GM21723 (cell line): ENCODE data around the gene THSD7B.
"Not testable (repeated sequence)": the region's sequence is repeated elsewhere in the genome, so short reads cannot be mapped to it uniquely, and the experiment has no call there.

ENCODE experiments used
- ATAC-seq: cut with Tn5 transposase; IDR thresholded peaks from one replicate; pipeline ENCODE4 v1.9.1; 2021; ENCODE audit warnings: mild to moderate bottlenecking, moderate library complexity; ENCODE audit not compliant: unreplicated experiment

Gene THSD7B

DNA sequence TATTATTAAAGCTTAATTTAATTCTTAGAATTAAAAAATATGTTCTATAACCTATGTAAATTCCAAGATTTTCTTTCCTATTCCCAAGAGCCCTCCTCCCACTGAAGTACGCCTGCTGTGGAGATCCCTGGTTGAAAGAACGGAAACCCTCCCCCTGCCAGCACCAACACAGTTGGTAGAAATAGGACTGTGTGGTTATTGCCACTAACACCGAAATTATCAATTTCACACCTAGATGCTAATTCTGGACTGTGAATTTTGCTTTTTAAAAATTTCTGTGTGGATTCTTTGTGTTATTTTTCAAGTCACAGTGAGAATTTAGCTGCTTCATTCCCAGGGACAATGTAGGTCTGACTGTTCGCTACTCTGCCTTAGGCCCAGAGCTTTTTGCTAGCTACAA lies 893.1 kb downstream of the THSD7B start:
- ATAC-seq: no peak

DNA sequence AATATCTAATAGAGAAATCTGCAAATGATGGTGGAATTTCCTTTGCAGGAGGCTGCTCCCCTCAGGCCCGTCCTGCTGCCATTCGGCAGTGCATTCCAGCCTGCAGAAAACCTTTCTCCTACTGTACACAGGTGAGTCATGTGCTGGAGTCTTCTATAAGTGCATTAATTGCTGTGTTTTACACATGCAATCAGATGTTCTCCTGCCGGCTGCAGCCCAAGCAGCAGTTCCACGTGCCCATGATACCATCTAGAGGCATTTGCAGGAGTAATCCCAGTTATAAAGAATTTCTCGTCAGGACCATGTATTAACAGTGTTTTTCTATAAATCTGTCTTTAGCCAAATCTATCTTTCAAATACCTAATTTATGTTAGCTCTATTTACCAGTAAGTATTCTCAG lies 894.3 kb downstream of the THSD7B start:
- ATAC-seq: no peak

DNA sequence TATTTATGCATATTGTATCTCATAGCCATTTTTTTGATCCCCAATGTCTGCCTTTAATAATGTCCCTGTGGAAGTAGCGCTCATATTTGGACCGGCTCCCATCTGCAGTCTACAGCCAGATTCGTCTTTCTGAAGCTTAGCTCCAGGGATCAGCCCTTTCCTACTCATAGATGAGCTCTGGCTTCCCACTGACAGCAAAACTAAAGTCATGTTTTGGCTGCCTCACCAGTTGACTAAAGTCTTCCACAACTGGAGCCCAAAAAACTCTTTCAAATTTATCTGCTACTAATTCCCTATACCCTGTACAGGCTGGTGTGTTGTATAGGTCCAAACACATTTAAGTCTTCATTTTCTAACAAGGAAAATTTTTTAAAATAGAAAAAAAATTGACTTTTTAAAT lies 904.8 kb downstream of the THSD7B start:
- no peak for ATAC-seq

DNA sequence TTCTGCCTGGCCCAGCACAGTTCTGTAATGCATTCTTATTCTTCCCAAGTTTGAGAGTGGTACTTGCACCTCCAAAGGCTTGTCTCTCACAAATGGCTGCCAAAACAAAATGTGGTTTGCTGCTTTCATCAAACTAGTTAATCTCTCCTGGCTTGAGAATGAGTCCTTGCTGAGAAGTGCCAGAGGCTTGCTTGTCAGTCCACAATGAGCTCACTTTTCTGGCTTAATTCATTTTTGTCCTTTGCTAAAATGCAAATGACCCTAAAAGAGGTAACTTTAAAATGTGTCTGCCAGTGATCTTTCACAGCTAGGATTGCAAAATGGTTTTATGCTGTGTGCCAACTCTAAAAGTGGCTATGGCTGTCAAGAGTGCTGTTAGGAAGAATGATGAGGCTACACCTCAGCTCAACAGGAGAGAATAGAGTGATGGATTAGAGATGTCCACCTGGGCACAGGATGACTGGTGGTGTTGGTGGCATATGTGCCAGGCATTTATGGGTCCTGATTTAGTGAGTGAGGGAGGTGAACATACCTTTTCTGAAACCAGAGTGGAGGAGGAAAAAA lies 907.7 kb downstream of the THSD7B start:
- ATAC-seq: no peak

DNA sequence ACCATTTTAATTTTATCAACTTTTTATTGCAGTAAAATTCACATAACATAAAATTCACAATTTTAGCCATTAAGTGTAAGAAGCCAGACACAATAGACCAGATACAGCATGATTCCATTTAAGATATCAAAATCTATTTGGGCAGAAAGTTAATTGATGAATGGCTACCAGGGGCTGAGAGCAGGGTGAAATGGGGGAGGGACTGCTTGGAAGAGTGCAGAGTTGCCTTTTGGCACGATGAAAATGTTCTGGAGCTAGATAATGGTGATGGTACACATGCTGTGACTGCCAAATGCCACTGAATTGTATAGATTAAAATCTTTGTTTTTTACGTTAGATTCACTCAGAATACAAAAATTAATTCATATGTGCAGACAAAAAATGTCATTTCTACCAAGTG lies 909.6 kb downstream of the THSD7B start:
- no peak for ATAC-seq

DNA sequence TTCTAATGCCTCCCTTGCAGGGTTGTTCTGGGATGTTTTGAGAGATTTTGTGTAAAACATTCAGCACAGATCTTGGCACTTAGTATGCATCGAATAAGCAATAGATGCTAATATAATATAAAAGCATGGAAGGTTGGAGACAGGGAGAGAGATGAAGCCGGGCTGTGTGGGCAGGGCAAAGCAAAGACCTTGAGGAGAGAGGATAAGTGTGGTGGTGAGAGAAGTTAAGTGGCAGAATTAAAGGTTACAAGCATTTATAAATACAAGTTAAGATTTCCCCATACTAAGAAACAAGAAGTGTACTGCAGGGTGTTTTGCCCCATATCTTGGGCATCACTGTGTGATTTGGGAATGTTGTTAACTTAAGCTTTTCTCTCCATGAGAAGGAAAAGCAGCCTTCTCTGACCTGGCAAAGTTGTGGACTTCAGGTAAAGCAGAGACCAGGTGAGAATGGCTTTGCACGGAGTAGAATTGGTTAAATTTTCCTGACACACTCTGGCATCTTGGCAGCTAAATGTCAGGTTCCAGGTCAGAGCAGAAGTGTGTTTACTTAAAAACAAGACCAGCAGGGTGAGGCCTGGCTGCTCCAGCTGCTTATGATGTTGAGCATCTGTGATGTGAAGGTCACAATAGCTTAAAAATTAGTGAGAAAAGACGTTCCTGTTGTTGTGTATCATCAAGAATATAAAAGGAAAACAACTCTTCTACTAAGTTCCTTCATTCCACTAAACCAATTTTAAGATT lies 910.4 kb downstream of the THSD7B start:
- no peak for ATAC-seq

DNA sequence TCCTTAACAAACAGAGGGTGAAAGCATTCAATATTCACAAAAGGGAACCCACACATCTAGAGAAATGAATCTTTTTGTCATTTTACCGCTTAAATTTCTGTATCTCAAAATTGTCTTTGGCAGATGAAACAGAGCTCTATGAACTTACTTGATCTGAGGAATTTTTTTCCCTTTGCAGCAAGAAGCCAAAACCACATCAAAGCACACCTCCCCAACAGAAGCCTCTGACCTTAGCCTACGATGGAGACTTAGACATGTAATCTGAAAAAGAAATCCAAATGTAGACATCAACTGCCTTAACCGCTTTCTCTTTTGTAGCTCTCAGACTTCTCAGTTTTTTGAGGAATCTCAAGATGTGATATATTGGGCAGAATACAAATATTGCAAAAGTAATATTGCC lies 911.0 kb downstream of the THSD7B start:
- no peak for ATAC-seq

DNA sequence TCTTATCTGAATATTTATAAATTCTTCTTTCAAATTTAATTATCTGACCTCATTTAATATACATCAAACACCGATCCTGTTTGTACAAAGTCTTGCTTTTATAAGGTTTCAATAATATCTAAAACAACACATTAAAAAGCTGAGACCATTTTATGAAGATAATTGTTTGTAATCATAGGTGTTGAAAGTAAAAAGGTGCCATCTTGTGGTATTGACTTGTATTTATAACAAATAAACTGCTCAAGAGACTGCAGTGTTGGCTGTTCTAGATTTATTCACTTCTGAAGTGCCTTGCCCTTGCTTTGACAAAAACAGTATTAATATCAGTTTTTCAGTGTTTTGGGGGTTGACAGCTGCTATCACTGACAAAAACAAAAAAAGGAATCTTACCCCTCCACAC lies 912.1 kb downstream of the THSD7B start:
- no peak for ATAC-seq

DNA sequence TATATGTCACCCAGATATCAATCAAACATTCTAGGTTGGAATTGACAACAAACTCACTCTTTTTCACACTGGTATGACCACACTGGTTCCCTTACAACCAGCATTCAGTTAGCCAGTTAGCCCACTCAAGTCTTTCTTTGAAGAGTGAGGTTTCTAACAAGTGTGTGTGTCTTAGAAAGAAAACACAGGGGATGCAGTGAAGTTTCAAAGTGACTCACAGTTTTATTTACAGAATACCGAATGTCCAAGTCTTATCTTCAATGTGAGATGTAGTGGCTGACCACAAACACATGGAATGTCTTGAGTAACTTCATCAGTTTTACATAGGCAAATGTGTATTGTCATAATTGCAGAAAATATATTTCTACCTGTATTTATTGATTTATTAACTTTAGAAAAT lies 924.2 kb downstream of the THSD7B start:
- ATAC-seq: no peak

DNA sequence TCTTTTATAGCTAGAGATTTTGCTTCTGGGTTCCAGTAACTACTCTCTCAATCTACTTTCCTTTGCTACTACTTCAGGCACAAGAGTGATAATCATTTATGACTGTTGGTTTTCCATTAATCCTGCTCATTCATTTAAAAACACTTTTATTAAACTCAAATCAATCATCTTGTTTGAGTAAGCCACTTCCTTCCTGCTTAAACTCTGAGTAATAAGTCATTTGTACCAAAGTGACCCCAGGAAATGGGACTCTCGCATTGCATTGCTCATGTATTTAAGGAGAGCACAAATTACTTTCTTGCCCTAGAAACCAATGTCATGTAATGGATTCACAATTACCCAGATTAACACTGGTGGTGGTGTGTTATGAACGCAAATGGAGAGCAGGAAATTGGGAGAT lies 928.2 kb downstream of the THSD7B start:
- ATAC-seq: no peak

DNA sequence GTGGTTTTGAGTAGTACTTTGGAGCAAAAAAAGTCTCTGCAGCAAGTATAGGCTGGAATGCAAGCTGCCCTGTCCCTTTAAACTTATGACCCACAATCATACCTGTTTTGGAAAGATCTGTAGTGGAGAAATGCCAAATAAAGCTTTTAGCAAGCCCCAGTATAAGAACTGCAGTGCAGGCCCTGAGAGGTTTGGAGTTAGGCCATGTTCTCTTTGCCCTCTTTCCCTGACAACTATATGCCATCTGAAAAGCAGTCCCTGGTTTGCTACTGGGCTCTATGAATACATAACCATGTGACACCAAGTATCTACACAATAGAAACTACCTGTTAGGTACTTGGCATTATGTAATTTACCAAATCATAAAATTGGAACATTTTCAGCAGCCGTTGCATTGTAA lies 931.6 kb downstream of the THSD7B start:
- ATAC-seq: no peak

DNA sequence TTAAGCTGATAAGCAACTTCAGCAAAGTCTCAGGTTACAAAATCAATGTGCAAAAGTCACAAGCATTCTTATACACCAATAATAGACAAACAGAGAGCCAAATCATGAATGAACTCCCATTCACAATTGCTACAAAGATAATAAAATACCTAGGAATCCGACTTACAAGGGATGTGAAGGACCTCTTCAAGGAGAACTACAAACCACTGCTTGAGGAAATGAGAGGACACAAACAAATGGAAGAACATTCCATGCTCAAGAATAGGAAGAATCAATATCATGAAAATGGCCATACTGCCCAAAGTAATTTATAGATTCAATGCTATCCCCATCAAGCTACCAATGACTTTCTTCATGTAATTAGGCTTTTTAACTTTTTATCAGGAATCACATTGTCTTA lies 934.9 kb downstream of the THSD7B start:
- ATAC-seq: not testable (repeated sequence)

DNA sequence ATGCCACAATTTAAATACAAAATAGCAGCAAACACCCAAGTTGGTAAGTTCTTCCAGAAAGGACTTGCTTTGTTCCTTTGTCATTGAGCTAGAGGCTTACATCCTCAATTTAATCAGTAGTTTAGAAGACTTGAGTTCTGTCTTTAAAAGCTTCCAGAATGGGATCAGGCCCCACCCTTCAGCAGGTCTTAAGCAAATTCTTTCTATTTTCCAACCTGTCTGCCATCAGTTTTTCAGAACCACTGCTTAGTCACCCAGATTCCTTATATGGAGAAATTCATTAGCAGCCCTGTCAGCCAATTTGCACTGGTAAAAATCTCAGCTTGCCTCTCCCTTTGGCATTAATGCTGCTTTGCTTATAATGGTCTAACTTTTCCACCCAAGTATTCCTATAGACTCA lies 935.3 kb downstream of the THSD7B start:
- no peak for ATAC-seq

DNA sequence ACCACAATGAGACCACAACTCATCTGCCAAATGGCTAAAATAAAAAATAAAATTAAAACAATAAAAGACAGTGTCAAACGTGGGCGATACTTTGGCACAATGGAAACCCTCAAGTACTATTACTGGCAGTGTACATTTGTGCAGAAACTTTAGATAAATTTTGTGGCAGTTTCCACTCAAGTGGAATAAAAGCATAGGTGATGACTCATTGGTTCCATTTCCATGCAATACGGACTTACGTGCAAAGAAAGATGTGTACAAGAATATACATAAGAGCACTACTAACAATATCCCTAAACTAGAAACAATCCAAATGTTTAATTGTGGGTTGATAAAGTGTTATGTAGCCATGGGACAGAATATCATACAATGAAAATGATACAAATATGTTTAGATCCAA lies 940.0 kb downstream of the THSD7B start:
- no peak for ATAC-seq

DNA sequence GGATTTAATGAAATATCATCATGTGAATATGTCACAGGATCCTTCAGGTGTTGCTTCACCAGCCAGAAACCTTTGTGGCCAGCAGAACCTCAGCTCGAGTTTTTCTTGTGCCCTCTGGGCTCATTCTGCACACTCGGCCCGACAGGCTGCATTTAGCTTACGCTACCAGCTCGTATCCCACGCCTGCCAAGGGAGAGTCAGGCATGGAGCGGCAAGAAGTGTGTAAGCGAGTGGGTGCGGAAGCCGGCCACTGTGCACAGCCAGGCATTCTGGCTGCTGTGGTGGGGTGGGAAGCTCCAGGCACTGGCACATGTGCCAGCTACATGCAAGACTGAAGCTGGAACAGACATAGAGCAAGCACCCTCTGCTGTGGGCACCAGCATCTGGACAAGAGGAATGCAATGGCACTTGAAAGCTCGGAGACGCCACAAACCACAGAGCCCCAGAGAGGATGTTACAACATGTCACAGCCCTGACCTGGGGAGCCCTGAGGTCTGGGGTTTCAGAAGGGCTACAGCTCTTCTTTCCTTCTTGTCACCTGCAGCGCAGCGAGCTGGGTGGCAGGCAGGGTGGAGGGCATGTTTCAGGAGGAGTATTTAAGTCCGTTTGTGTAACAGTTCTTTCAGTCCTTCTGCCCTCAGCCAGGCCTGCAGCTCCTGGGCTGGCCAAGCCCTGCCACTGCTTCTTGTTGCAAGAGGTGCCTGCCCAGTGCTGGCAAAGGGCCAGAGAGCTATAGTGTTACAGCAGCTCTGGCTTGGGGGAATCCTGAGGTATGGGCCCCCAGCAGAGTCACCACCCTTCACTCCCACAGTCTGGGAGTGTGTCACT lies 941.7 kb downstream of the THSD7B start:
- no peak for ATAC-seq

DNA sequence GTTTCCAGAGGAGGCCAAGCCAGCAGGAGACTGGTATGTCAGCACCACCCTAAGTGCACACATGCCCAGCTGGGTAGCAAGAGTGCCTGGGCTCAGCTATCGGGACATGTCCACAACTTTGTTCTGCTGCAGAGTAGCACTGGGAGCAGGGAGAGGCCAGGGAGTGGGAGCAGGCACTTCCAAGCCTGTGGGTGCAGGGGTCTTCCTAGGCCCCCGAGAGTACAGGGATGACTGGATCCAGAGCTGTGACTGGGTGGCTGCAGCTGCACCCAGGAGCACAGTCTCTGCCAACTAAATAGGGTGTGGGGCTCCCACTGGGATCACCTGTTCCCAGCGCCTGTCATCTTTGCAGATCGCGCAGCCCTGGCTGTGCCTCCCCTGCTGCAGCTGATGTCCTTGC lies 943.0 kb downstream of the THSD7B start:
- ATAC-seq: no peak

DNA sequence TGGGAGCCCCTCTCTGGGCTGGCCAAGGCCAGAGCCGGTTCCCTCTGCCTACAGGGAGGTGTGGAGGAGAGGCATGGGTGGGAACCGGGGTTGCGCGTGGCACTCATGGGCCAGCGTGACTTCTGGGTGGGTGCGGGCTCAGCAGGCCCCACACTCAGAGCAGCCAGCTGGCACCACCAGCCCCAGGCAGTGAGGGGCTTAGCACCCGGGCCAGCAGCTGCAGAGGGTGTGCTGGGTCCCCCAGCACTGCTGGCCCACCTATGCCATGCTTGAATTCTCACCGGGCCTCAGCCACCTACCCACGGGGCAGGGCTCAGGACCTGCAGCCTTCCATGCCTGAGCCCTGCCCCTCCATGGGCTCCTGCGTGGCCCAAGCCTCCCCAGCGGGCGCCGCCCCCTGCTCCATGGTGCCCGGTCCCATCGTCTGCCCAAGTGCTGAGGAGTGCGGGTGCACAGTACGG lies 950.4 kb downstream of the THSD7B start:
- ATAC-seq: no peak

DNA sequence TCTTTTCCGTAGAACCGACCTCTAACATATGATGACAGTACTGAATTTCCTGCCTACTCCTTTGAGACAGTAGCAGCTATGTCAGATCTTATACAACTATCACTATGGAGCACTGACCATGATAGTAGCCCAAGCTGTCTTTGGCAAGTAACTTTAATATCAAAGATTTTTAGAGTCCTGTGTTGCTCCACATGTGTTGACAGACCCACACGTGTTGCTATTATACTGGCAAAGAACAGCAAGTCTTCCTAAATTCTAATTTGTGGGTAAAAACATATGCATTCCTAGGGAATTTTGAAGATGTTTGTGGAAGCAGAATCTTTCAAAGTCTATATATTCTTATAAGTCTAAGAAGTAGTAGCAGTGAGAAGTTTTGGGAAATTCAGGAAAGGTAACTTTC lies 953.4 kb downstream of the THSD7B start:
- ATAC-seq: no peak

DNA sequence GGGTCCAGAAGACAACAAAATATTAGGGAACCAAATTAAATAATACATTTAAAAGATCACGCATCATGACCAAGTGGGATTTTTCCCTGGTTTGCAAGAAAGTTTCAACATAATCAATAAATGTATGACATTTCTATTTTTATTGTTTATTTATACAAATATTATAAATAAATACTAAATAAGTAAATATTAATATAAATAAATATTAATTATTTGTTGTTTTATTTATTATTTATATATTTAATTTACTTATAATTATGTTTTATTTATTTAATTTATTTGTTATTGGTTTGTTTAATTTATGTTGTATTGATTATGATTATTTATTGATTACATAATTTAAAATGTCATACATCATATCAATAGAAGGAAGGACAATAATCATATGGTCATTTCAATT lies 956.4 kb downstream of the THSD7B start:
- no peak for ATAC-seq

DNA sequence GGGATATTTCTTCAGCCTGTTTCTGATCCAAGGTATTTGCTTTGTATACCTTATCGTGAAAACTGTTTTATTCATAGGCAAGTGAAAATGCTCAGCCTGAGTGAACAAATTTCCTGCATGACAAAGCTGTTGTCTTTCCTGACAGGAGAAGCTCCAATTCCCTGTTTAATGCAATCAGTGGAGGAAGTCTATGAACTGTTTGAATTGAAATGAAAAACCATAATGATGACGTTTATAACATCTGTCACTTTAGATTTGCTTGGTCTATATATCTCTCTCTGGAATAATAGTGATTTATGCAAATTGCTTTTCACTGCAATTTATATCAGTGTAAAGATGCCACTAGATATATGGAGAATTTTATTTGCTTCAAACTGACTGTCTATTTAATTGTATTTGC lies 959.6 kb downstream of the THSD7B start:
- no peak for ATAC-seq
